DOHH2 (cell line): ENCODE results near the gene DNAH3.

Experiments used
- H3F3A ChIP-seq: fragments of 200-600 bp; sonication (generic), shearing (Covaris generic); 2 replicates; pipeline ENCODE4 v1.6.0; 2016; ENCODE audit warnings: antibody characterized with exemption, mild to moderate bottlenecking; ENCODE audit not compliant: control insufficient read depth, insufficient read depth
- H3K27ac ChIP-seq: fragments of 200-600 bp; sonication (generic); 2 replicates; pipeline ENCODE4 v1.5.1; 2014; ENCODE audit warnings: low read depth, mild to moderate bottlenecking, low read length, moderate library complexity
- H3K27me3 ChIP-seq: fragments of 200-600 bp; sonication (generic); 2 replicates; pipeline ENCODE4 v1.6.1; 2014; ENCODE audit warnings: mild to moderate bottlenecking, low read length, mixed read lengths; ENCODE audit not compliant: control insufficient read depth
- H3K36me3 ChIP-seq: fragments of 200-600 bp; sonication (generic); 2 replicates; pipeline ENCODE4 v1.6.1; 2014; ENCODE audit warnings: mild to moderate bottlenecking, low read length, moderate library complexity, mixed read lengths; ENCODE audit not compliant: control insufficient read depth
- H3K4me1 ChIP-seq: fragments of 200-600 bp; sonication (generic); 2 replicates; pipeline ENCODE4 v1.6.1; 2014; ENCODE audit warnings: mild to moderate bottlenecking, low read length, mixed read lengths; ENCODE audit not compliant: control insufficient read depth
- H3K4me2 ChIP-seq: fragments of 200-600 bp; sonication (generic); 2 replicates; pipeline ENCODE4 v1.6.0; 2014; ENCODE audit warnings: mild to moderate bottlenecking, low read length, moderate library complexity
- H3K4me3 ChIP-seq: fragments of 200-600 bp; sonication (generic); 2 replicates; pipeline ENCODE4 v1.5.1; 2014; ENCODE audit warnings: mild to moderate bottlenecking, low read length, mixed read lengths
- H3K79me2 ChIP-seq: fragments of 200-600 bp; sonication (generic); 2 replicates; pipeline ENCODE4 v1.6.1; 2014; ENCODE audit warnings: mild to moderate bottlenecking, low read length, mixed read lengths; ENCODE audit not compliant: control insufficient read depth
- H3K9me2 ChIP-seq: fragments of 200-600 bp; sonication (generic); replicated peaks from 2 replicates; pipeline ENCODE4 v1.6.1; 2014; ENCODE audit warnings: mild to moderate bottlenecking, low read length, mixed read lengths; ENCODE audit not compliant: control insufficient read depth
- H3K9me3 ChIP-seq: fragments of 200-600 bp; sonication (generic); 2 replicates; pipeline ENCODE4 v1.6.1; 2014; ENCODE audit warnings: antibody characterized with exemption, low read length, mixed read lengths; ENCODE audit not compliant: control insufficient read depth, insufficient read depth
- H4K20me1 ChIP-seq: fragments of 200-600 bp; sonication (generic); 2 replicates; pipeline ENCODE4 v1.6.0; 2014; ENCODE audit warnings: low read depth, mild to moderate bottlenecking, antibody characterized with exemption, low read length, moderate library complexity; ENCODE audit not compliant: control insufficient read depth, insufficient read depth
- CTCF ChIP-seq: fragments of 200-600 bp; sonication (generic); IDR thresholded peaks from one replicate; pipeline ENCODE4 v1.5.1; 2014; ENCODE audit warnings: antibody characterized with exemption, mild to moderate bottlenecking, low read depth, low read length; ENCODE audit not compliant: poor library complexity, severe bottlenecking
- EZH2phosphoT487 ChIP-seq: fragments of 200-600 bp; sonication (generic); IDR thresholded peaks from 2 replicates; pipeline ENCODE4 v1.6.1; 2017; ENCODE audit warnings: borderline replicate concordance, mild to moderate bottlenecking, antibody characterized with exemption, low read length, moderate library complexity, mixed read lengths

Gene DNAH3

GRCh38 chr16:20903899-20904506 lies 246.6 kb downstream of the DNAH3 start:
- peaks cover 17% of the 10 kb centered on the region for H3K36me3 ChIP-seq
- no peak overlapping the region for H3K27ac ChIP-seq
- H3K9me3 ChIP-seq = no peaks in the 10 kb centered on the region
- TF ChIP-seq CTCF (no peak), EZH2phosphoT487 (no peak)
- H3F3A ChIP-seq = peaks cover 9% of the 10 kb centered on the region
- H3K9me2 ChIP-seq = no peaks in the 10 kb centered on the region
- H3K27me3 ChIP-seq = no peaks in the 10 kb centered on the region
- peak overlapping the region; percentile 49 for H3K4me3 ChIP-seq
- peak overlapping the region; percentile 82 for H3K4me2 ChIP-seq
- peaks cover 11% of the 10 kb centered on the region; the same call in 1 of the 2 replicates for H4K20me1 ChIP-seq
- H3K79me2 ChIP-seq = peaks cover 65% of the 10 kb centered on the region
- peaks cover 40% of the 10 kb centered on the region for H3K4me1 ChIP-seq

- no peaks in the 10 kb centered on the region for H3K9me2 ChIP-seq
- no peaks in the 10 kb centered on the region for H3K27me3 ChIP-seq
- H3F3A ChIP-seq = peaks cover 9% of the 10 kb centered on the region
- peak overlapping the region; percentile 49 for H3K4me3 ChIP-seq
- H3K36me3 ChIP-seq = peaks cover 17% of the 10 kb centered on the region
- H3K9me3 ChIP-seq = no peaks in the 10 kb centered on the region
- H4K20me1 ChIP-seq = peaks cover 11% of the 10 kb centered on the region; the same call in 1 of the 2 replicates
- H3K27ac ChIP-seq = no peak overlapping the region
- H3K79me2 ChIP-seq = peaks cover 72% of the 10 kb centered on the region
- H3K4me2 ChIP-seq = peak overlapping the region; percentile 82
- TF ChIP-seq CTCF = no peak
- no peak for TF ChIP-seq EZH2phosphoT487
- peaks cover 47% of the 10 kb centered on the region for H3K4me1 ChIP-seq
Measured at GRCh38 chr16:20903116-20903898, 247.3 kb downstream of the DNAH3 start.

GRCh38 chr16:20902426-20902825 lies 248.2 kb downstream of the DNAH3 start:
- TF ChIP-seq EZH2phosphoT487 (no peak), CTCF (no peak)
- Histone ChIP-seq H3K4me1 (peaks cover 53% of the 10 kb centered on the region), H3K27me3 (no peaks in the 10 kb centered on the region), H3K9me2 (no peaks in the 10 kb centered on the region), H3K79me2 (peaks cover 80% of the 10 kb centered on the region), H3K4me2 (peak overlapping the region; percentile 82), H3K4me3 (peak overlapping the region; percentile 90), H3F3A (peaks cover 9% of the 10 kb centered on the region), H3K9me3 (no peaks in the 10 kb centered on the region), H3K27ac (no peak overlapping the region), H3K36me3 (peaks cover 17% of the 10 kb centered on the region), H4K20me1 (peaks cover 11% of the 10 kb centered on the region; the same call in 1 of the 2 replicates)
